GM21786 (cell line): Measurements from ENCODE around the gene C1QL3.

Source experiments
- ATAC-seq: cut with Tn5 transposase; IDR thresholded peaks from one replicate; pipeline ENCODE4 v1.9.1; 2021; ENCODE audit not compliant: unreplicated experiment

The C1QL3 gene

GRCh38 chr10:16521311-16522016, at the start of gene C1QL3:
Gene C1QL3 (minus strand): TSS chr10:16521879. CDS start chr10:16521065, 814 bp downstream.
- ATAC-seq, result peak; percentile 27

GRCh38 chr10:16570731-16571130, 49.1 kb upstream of the C1QL3 start:
- peak; percentile 91 for ATAC-seq

- no peak for ATAC-seq
These were observed 44.6 kb upstream of the C1QL3 start for GRCh38 chr10:16566202-16566805.

GRCh38 chr10:16565604-16566003, 43.9 kb upstream of the C1QL3 start:
- no peak for ATAC-seq

- ATAC-seq, result no peak
These were observed 41.2 kb upstream of the C1QL3 start for GRCh38 chr10:16562891-16563290.

- no peak for ATAC-seq
These were observed 37.6 kb upstream of the C1QL3 start for GRCh38 chr10:16559236-16559773.

- ATAC-seq, result no peak
These were observed 26.3 kb upstream of the C1QL3 start for GRCh38 chr10:16547973-16548372.

GRCh38 chr10:16545116-16545736, 23.5 kb upstream of the C1QL3 start:
- ATAC-seq, result peak; percentile 69

GRCh38 chr10:16544591-16544990, 22.9 kb upstream of the C1QL3 start:
- ATAC-seq, result no peak

- no peak for ATAC-seq
These were observed 22.4 kb upstream of the C1QL3 start for GRCh38 chr10:16544099-16544498.

- ATAC-seq, result no peak
These were observed 14.5 kb upstream of the C1QL3 start for GRCh38 chr10:16536155-16536554.

GRCh38 chr10:16529853-16530252, 8.2 kb upstream of the C1QL3 start:
- no peak for ATAC-seq

GRCh38 chr10:16527452-16527851, 5.8 kb upstream of the C1QL3 start:
- ATAC-seq, result no peak

GRCh38 chr10:16520900-16521299, 779 bp downstream of the C1QL3 start:
- ATAC-seq, result peak; percentile 55

GRCh38 chr10:16519908-16520861, 1.5 kb downstream of the C1QL3 start:
- ATAC-seq, result peak; percentile 27

GRCh38 chr10:16519250-16519907, 2.3 kb downstream of the C1QL3 start:
- ATAC-seq, result peak; percentile 30

- ATAC-seq, result no peak
These were observed 2.9 kb downstream of the C1QL3 start for GRCh38 chr10:16518822-16519221.

GRCh38 chr10:16510843-16511242, 10.8 kb downstream of the C1QL3 start:
- ATAC-seq, result no peak

- ATAC-seq, result no peak
These were observed 11.7 kb downstream of the C1QL3 start for GRCh38 chr10:16509996-16510395.

- ATAC-seq, result no peak
These were observed 16.5 kb downstream of the C1QL3 start for GRCh38 chr10:16505161-16505560.
